IMR-90 (cell line): ENCODE data around the gene ING3. TPM values are rescaled to one million over a fixed set of nuclear protein-coding genes. Genes with fewer than 3 reads are reported as not detected.

Experiments
- ATAC-seq: fragments of 200-7000 bp; cut with Tn5 transposase; 2 replicates; pipeline ENCODE4 v1.9.1; 2020; ENCODE audit warnings: low read depth, mild to moderate bottlenecking, moderate library complexity
- BruUV-seq: library from RNA; stranded (reverse); fragments of 400-500 nt; replicated peaks from 2 replicates; lab custom pipeline; 2021; lab: Mats Ljungman, UMichigan
- CTCF ChIA-PET: fragments of 300-600 bp; formaldehyde crosslinking; extraction: SDS; loops from one replicate; lab custom pipeline; 2021; ENCODE audit warnings: antibody characterized with exemption; lab: Yijun Ruan, JAX
- POLR2A ChIA-PET: fragments of 300-600 bp; sonication (Branson Sonifier 250); formaldehyde crosslinking; loops from one replicate; lab custom pipeline; 2022; ENCODE audit warnings: antibody characterized with exemption; ENCODE audit not compliant: unreplicated experiment; lab: Charles Lee
- DNase-seq: peaks from one replicate; pipeline ENCODE4 v3.0.0; 2013
- H2AFZ ChIP-seq: replicated peaks from 2 replicates; pipeline ENCODE3; 2013; ENCODE audit warnings: low read length, mild to moderate bottlenecking; ENCODE audit not compliant: poor library complexity
- H2AK5ac ChIP-seq: 2 replicates; pipeline ENCODE4 v1.6.1; 2013; ENCODE audit warnings: low read depth, low read length, inconsistent platforms
- H2AK9ac ChIP-seq: replicated peaks from 2 replicates; pipeline ENCODE3; 2013; ENCODE audit warnings: mild to moderate bottlenecking, low read depth, low read length, moderate library complexity; ENCODE audit not compliant: poor library complexity
- H2BK120ac ChIP-seq: 2 replicates; pipeline ENCODE4 v1.6.1; 2013; ENCODE audit warnings: low read depth, low read length, inconsistent platforms
- H2BK15ac ChIP-seq: 3 replicates; pipeline ENCODE4 v1.6.1; 2013; ENCODE audit warnings: low read depth, low read length, inconsistent platforms
- H2BK20ac ChIP-seq: 2 replicates; pipeline ENCODE4 v1.6.1; 2013; ENCODE audit warnings: low read depth, mild to moderate bottlenecking, inconsistent platforms, low read length, moderate library complexity
- H2BK5ac ChIP-seq: 2 replicates; pipeline ENCODE4 v1.6.1; 2013; ENCODE audit warnings: mild to moderate bottlenecking, low read depth, low read length, inconsistent platforms; ENCODE audit not compliant: poor library complexity, severe bottlenecking
- H3K14ac ChIP-seq: replicated peaks from 2 replicates; pipeline ENCODE4 v1.6.1; 2013; ENCODE audit warnings: low read depth, low read length, inconsistent platforms
- H3K18ac ChIP-seq: 2 replicates; pipeline ENCODE4 v1.6.1; 2013; ENCODE audit warnings: low read depth, low read length, control low read depth
- H3K23ac ChIP-seq: 2 replicates; pipeline ENCODE4 v1.6.1; 2013; ENCODE audit warnings: low read depth, low read length, inconsistent platforms
- H3K27ac ChIP-seq: 2 replicates; pipeline ENCODE4 v1.5.1; 2013; ENCODE audit warnings: mild to moderate bottlenecking, control low read depth, low read length; ENCODE audit not compliant: insufficient read depth
- H3K27me3 ChIP-seq: 2 replicates; pipeline ENCODE4 v1.6.1; 2013; ENCODE audit warnings: low read length; ENCODE audit not compliant: control insufficient read depth, insufficient read depth
- H3K36me3 ChIP-seq: 2 replicates; pipeline ENCODE4 v1.6.1; 2013; ENCODE audit warnings: low read length, mixed read lengths; ENCODE audit not compliant: control insufficient read depth, insufficient read depth
- H3K4ac ChIP-seq: 2 replicates; pipeline ENCODE4 v1.6.1; 2013; ENCODE audit warnings: low read depth, low read length, inconsistent platforms
- H3K4me1 ChIP-seq: 2 replicates; pipeline ENCODE4 v1.6.1; 2013; ENCODE audit warnings: low read length, mixed read lengths; ENCODE audit not compliant: control insufficient read depth, insufficient read depth
- H3K4me2 ChIP-seq: 2 replicates; pipeline ENCODE4 v1.6.1; 2013; ENCODE audit warnings: low read depth, mild to moderate bottlenecking, control low read depth, low read length, moderate library complexity
- H3K4me3 ChIP-seq: 2 replicates; pipeline ENCODE4 v1.5.1; 2013; ENCODE audit warnings: low read depth, mild to moderate bottlenecking, control low read depth, low read length, moderate library complexity; ENCODE audit not compliant: insufficient read depth
- H3K56ac ChIP-seq: 2 replicates; pipeline ENCODE4 v1.6.1; 2013; ENCODE audit warnings: low read length, inconsistent platforms; ENCODE audit not compliant: insufficient read depth; ENCODE audit errors: extremely low read depth
- H3K79me1 ChIP-seq, 2 experiments: 2 replicates each; pipeline ENCODE4 v1.6.1; 2013; ENCODE audit warnings: low read length in 2 of 2, inconsistent platforms in 1 of 2, low read depth in 1 of 2
- H3K9ac ChIP-seq: 2 replicates; pipeline ENCODE4 v1.6.1; 2013; ENCODE audit warnings: low read depth, low read length, control low read depth
- H3K9me1 ChIP-seq: 2 replicates; pipeline ENCODE4 v1.6.1; 2013; ENCODE audit warnings: low read length, inconsistent platforms; ENCODE audit not compliant: insufficient read depth
- H3K9me3 ChIP-seq: 2 replicates; pipeline ENCODE4 v1.6.1; 2013; ENCODE audit warnings: low read length; ENCODE audit not compliant: control insufficient read depth, insufficient read depth
- H4K20me1 ChIP-seq: 2 replicates; pipeline ENCODE4 v1.6.1; 2013; ENCODE audit warnings: low read length, inconsistent platforms; ENCODE audit not compliant: insufficient read depth
- H4K5ac ChIP-seq: 2 replicates; pipeline ENCODE4 v1.6.1; 2013; ENCODE audit warnings: mild to moderate bottlenecking, low read depth, low read length, control low read depth
- H4K8ac ChIP-seq, 2 experiments: 2 replicates each; pipeline ENCODE4 v1.6.1; 2013; ENCODE audit warnings: low read depth in 2 of 2, low read length in 2 of 2, control low read depth in 1 of 2, inconsistent platforms in 1 of 2
- H4K91ac ChIP-seq: 2 replicates; pipeline ENCODE4 v1.6.1; 2013; ENCODE audit warnings: low read depth, low read length, inconsistent platforms; ENCODE audit not compliant: insufficient read depth
- BHLHE40 ChIP-seq: fragments of 150-350 bp; IDR thresholded peaks from 2 replicates; pipeline ENCODE4 v1.6.1; 2016; ENCODE audit warnings: mild to moderate bottlenecking, low read depth, low read length
- CEBPB ChIP-seq: IDR thresholded peaks from 2 replicates; pipeline ENCODE4 v1.6.1; 2012; ENCODE audit warnings: low read depth, low read length, improper control_type of control experiment
- CHD1 ChIP-seq: IDR thresholded peaks from 2 replicates; pipeline ENCODE4 v1.6.1; 2012; ENCODE audit warnings: low read depth, low read length, improper control_type of control experiment
- CTCF ChIP-seq: conservative IDR thresholded peaks from 2 replicates; pipeline ENCODE4 v1.5.1; 2012; ENCODE audit warnings: mild to moderate bottlenecking, low read depth, low read length, improper control_type of control experiment
- FOS ChIP-seq: fragments of 150-350 bp; IDR thresholded peaks from 2 replicates; pipeline ENCODE4 v1.6.1; 2016; ENCODE audit warnings: low read depth, low read length
- MAZ ChIP-seq: IDR thresholded peaks from 2 replicates; pipeline ENCODE4 v1.6.1; 2012; ENCODE audit warnings: low read depth, mild to moderate bottlenecking, low read length, improper control_type of control experiment, moderate library complexity, borderline replicate concordance
- NFE2L2 ChIP-seq: fragments of 150-350 bp; IDR thresholded peaks from 2 replicates; pipeline ENCODE4 v1.6.1; 2016; ENCODE audit warnings: low read depth, mild to moderate bottlenecking, low read length
- RAD21 ChIP-seq: IDR thresholded peaks from 2 replicates; pipeline ENCODE4 v1.6.1; 2012; ENCODE audit warnings: low read length, improper control_type of control experiment
- RCOR1 ChIP-seq: IDR thresholded peaks from 2 replicates; pipeline ENCODE4 v1.6.1; 2012; ENCODE audit warnings: mild to moderate bottlenecking, low read length, improper control_type of control experiment; ENCODE audit not compliant: insufficient replicate concordance
- RFX5 ChIP-seq: IDR thresholded peaks from 2 replicates; pipeline ENCODE4 v1.8.0; 2012; ENCODE audit warnings: low read depth, mild to moderate bottlenecking, low read length, moderate library complexity
- SMC3 ChIP-seq: fragments of 150-350 bp; IDR thresholded peaks from 2 replicates; pipeline ENCODE4 v1.6.1; 2016; ENCODE audit warnings: low read depth, mild to moderate bottlenecking, antibody characterized with exemption, low read length, moderate library complexity
- USF2 ChIP-seq: fragments of 150-350 bp; IDR thresholded peaks from 2 replicates; pipeline ENCODE4 v1.6.1; 2017; ENCODE audit warnings: mild to moderate bottlenecking, antibody characterized with exemption, low read length, low read depth
- dilution Hi-C: fragments of 300-500 bp; cut with HindIII; formaldehyde crosslinking; loops from one replicate; pipeline ENCODE4 v1.14.3; 2018; ENCODE audit warnings: low sequenced_read_pairs; ENCODE audit not compliant: unreplicated experiment
- in situ Hi-C: fragments of 300-500 bp; cut with MboI; formaldehyde crosslinking; loops from 3 replicates; pipeline ENCODE4 v1.14.3; 2019; ENCODE audit warnings: low sequenced_read_pairs, inconsistent platforms, mixed read lengths
- intact Hi-C: fragments of 100-400 bp; cut with micrococcal nuclease; formaldehyde crosslinking; loops from 2 replicates; pipeline ENCODE4 v1.10.0; 2022
- polyA plus RNA-seq, 3 experiments: library from polyadenylated mRNA; depleted of rRNA; stranded (reverse); fragments of >200 nt; gene quantifications; 2 replicates each; pipeline ENCODE4 v1.2.3, GENCODE V29; 2012; ENCODE audit warnings: low replicate concordance in 1 of 3
- total RNA-seq: library from RNA; depleted of rRNA; stranded (reverse); fragments of >200 nt; gene quantifications from 2 replicates; pipeline ENCODE4 v1.2.3, GENCODE V29; 2012

ING3 gene
- total and polyA plus RNA-seq, 2 of the 4 experiments (the other 2 are of a cell fraction): 7.2 to 11.3 TPM

- TF ChIP-seq NFE2L2 (no peak), MAZ (no peak)
Observed at GRCh38 chr7:120996333-120996987, 45.9 kb downstream of the ING3 start (continued).

- H2AK5ac ChIP-seq: peak overlapping the region; percentile 67
- peak overlapping the region; percentile 32; the same call in 1 of the 2 replicates for H3K4me2 ChIP-seq
- peak overlapping the region; percentile 63; the same call in 1 of the 2 replicates for H3K18ac ChIP-seq
- ATAC-seq (no peak), DNase-seq (no peak)
- no peak for TF ChIP-seq BHLHE40
- TF ChIP-seq SMC3: no peak
- no peak for TF ChIP-seq FOS
- TF ChIP-seq CTCF: no peak
- TF ChIP-seq NFE2L2: no peak
- TF ChIP-seq RAD21: no peak
- TF ChIP-seq CEBPB: no peak
- no peak for TF ChIP-seq CHD1
- no peak for TF ChIP-seq RCOR1
- no peak for TF ChIP-seq RFX5
- no peak for TF ChIP-seq USF2
- peak overlapping the region; percentile 68; the same call in 2 of the 3 replicates for H2BK15ac ChIP-seq
- no peaks in the 10 kb centered on the region; the same call in 1 of the 2 replicates for H3K36me3 ChIP-seq
- peak overlapping the region; percentile 41 for H2BK5ac ChIP-seq
- no peak overlapping the region for H4K5ac ChIP-seq
- peak overlapping the region; percentile 72; the same call in 1 of the 2 replicates for H2BK20ac ChIP-seq
- no peaks in the 10 kb centered on the region for H3K9me3 ChIP-seq
- 0 out of 2 replicates have a peak overlapping the region, but pooled peaks have one; percentile 23 for H4K91ac ChIP-seq
- intact Hi-C loops (no loop called here), dilution Hi-C loops (loop anchor here (25.0 kb wide), 1 partner anchor 90 kb away; no protein-coding TSS in a partner anchor), in situ Hi-C loops (loop anchor here (25.0 kb wide), 1 partner anchor 340 kb away; the partner anchor contains the start of gene WNT16)
- H3K23ac ChIP-seq: no peak overlapping the region
- no peak overlapping the region for H3K9ac ChIP-seq
- H3K4me1 ChIP-seq: peaks cover 10% of the 10 kb centered on the region
- peak overlapping the region in 1 of 2 experiments; percentile 60; a peak in 1 of 4 replicates for H4K8ac ChIP-seq
- peak overlapping the region; percentile 73 for H2BK120ac ChIP-seq
- no peaks in the 10 kb centered on the region for H4K20me1 ChIP-seq
- no peaks in the 10 kb centered on the region for H3K27me3 ChIP-seq
- ChIA-PET CTCF (interaction anchor here (2.2 kb wide), 1 partner anchor 85 kb away, joined by 6 read pairs; no protein-coding TSS in a partner anchor), POLR2A (no interaction called here)
- no peak overlapping the region for H3K56ac ChIP-seq
- no TSS peak for BruUV-seq
- no peak overlapping the region for H2AFZ ChIP-seq
- H3K79me1 ChIP-seq: peaks cover 17 to 59% of the 10 kb centered on the region in 2 experiments
- peak overlapping the region; percentile 30 for H3K14ac ChIP-seq
- H3K27ac ChIP-seq: no peak overlapping the region
- H3K4me3 ChIP-seq: no peak overlapping the region
- H3K9me1 ChIP-seq: peaks cover 8% of the 10 kb centered on the region; the same call in 1 of the 2 replicates
- no peak overlapping the region for H2AK9ac ChIP-seq
- H3K4ac ChIP-seq: peak overlapping the region; percentile 64; the same call in 1 of the 2 replicates
Observed at GRCh38 chr7:120996988-120997345, 46.4 kb downstream of the ING3 start.
